Activated T-cell treated with anti-CD3 and anti-CD28 coated beads for 4 hours (primary cell): Measurements from ENCODE around the gene FOXN3.

ENCODE experiments used
- DNase-seq: peaks from one replicate; pipeline ENCODE4 v3.0.0-alpha.2; 2020

Gene FOXN3

DNA sequence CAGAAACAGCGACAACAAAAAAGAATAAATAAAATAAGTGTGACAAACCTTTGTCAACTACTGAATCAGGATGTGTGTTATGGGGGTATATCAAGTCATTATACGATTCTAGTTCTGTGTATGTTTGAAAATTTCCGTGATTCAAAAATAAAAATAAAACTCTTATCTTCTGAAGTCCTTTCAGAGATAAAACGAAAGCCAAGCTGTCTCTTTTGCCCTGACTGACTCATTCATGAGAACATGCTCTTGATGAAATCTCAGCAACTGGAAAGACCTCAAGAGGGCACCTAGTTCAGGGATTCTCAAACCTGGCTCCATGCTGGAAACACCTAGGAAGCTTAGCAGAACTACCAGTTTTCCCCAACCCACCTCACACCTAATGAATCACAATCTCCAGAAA lies 9.2 kb downstream of the FOXN3 start:
- no peak for DNase-seq

GRCh38 chr14:89406941-89407340 lies 10.1 kb downstream of the FOXN3 start:
- no peak for DNase-seq

DNA sequence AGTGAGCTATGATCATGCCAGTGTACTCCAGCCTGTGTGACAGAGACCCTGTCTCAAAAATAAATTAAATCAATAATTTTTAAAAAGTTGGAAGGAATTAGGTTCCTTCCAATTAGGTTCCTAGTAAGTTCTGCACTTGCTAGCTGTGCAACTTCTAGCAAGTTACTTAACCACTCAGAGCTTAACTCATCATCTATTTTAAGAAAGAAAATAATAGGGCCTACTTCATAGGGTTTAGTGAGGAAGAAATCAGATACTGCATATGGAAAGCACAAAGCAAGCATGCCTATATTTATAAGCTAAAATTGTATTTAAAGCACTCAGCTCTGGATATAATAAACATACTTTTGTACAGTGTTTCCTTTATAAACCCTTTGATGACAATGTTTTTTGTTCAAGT lies 10.7 kb downstream of the FOXN3 start:
- no peak for DNase-seq

DNA sequence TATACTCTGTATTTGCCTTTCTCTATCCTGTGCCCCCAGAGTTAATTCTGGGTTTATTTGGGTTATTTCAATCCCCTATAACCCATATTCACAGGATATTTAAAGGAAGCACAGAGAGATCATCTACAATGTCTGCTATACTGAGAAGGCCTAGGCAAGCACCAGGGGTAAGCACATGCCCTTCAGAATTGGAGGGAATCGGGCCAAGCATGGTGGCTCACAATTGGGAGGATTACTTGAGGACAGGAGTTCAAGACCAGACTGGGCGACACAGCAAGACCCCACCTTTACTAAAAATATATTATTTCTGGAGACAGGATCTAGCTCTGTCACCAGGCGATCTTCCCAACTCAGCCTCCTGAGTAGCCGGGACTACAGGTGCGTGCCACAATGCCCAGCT lies 11.3 kb downstream of the FOXN3 start:
- no peak for DNase-seq

DNA sequence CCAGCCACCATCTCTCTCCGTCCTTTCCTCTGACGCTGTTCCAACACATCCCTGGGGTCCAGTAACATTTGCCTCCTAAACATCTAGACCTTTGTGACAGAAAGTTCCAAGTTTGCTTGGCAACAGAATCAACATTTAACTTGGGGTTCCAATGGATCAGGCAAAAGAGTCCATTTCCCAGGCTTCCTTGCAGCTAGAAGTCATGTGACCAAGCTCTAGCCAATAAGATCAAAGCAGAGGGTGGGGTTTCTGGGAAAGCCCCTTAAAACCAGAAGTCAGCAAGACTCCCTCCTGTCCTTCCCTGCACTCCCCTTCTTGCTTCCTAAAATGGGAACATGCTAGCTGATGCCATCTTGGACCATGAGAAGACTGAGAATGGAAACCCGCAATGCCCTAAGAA lies 14.7 kb downstream of the FOXN3 start:
- DNase-seq = no peak

DNA sequence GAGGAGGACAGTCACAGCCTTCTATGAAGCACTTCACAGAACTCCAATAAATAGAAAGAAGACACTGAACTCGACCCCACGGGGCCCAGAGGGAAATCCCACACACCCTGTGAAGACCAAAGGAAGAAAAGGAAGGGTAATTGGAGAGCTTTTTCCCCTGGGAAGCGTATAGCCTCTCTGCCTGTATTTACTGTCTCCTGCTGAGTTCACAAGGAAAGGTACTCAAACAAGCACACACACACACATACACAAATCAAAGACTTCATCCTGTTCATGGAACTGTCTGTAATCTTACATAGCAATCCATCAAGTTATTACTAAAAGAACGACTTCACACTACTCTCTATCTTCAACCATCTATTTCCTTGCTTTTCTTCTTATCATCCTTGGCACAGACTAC lies 15.3 kb downstream of the FOXN3 start:
- DNase-seq = no peak

GRCh38 chr14:89401241-89401640 lies 15.8 kb downstream of the FOXN3 start:
- DNase-seq = no peak

DNA sequence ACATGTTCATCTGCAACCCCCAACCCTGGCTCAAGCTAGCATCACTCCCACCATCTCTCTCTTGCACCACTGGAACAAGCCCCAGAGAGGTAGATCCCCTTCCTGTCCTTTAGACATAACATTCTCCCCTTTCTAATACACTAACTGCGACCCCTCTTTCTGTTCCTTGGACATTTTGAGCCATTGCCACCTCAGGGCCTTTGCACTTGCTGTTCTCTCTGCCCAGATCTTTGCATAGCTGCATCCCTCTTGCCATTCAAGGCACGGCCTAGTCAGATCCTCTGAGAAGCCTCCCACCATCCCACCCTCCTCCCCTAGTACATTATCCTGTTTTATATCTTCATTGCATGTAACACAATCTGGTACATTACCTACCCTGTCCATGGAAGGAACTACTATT lies 16.5 kb downstream of the FOXN3 start:
- DNase-seq = no peak

DNA sequence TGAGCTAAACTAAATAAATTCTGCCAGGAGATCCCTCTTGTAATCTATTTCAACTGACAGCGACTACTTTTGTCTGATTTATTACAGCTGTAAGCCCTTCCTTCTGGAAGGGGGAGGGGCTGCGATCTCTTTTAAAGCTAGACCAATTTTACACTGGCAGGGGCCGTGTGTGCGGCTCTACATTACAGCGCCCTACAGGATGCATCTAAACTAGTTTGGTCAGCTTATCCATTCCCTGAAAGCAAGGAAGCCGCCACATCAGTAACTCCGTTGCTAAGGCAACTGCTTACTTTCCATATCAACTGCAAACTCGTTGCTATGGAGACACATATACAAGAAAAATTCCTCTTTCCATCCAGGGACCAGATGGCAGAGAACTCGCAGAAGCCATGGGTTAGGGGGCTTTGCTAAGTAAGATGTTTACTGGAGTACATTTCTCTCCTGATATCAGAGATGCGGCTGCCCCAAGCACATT lies 17.4 kb downstream of the FOXN3 start:
- no peak for DNase-seq

DNA sequence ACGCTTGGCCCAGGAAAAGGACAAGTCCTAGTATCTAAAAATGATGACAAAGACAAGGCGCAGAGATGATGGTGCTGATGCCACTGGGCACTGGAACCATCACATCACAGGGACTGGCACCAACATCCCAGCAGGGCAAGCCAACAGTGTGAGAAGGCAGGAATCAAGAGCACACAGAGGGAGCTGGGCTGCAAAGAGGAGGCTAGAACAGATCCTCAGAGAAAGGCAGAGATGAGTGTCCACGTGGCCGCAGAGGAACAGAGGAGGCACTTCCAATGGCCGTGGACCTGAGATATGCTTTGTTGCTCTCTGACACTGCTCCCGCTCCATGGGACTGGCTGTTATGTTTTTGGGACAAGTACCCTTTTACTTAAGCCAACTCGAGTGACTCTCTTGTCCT lies 17.9 kb downstream of the FOXN3 start:
- no peak for DNase-seq

DNA sequence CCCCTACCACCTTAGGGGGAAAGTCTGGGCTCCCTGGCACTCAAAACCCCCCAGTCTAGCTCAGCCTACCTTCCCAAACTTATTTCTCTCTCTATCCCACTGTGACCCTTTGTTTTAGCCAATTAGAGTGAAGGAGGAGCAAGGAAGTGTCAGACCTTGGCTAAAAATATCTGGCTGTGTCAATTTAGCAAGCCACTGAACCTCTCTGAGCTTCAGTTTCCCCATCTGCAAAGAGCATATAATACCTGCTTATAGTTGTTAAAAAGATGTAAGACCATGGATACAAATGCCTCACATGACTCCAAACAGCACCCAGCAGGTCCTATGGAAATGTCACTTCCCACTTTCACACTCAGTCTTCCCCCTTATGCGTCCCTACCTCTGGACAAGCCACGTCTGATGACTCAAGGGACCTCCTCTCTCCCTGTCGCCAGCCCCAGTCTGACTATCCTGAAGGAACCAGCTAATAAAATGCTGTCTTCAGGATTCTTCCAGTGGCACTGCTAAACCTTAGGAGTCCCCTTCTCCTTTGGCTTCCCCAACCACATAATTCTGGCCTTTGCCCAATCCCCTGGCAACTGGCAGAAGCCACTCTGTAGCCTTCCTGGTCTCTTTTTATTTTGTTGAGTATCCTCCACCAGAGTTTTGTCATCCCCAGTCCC lies 19.3 kb downstream of the FOXN3 start:
- DNase-seq = no peak

DNA sequence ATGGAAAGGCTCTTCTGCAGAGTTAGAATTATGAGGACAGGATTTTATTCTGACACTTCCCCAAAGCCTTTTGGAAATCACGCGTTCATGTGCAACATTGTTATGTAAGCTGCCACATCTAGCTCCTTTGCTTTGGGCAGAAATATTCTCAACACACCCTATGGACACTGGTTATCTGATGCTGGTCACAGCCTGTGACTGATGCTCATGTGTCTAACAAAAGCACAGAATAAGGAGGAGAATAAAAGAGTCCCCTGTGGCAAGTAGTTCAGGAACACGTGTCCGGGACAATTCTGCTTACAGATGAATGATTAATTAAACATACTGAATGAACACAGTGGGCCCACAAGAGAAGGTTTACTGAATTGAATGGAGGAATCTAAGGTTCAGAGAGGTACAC lies 22.1 kb downstream of the FOXN3 start:
- no peak for DNase-seq

- DNase-seq = no peak
Observed at GRCh38 chr14:89393222-89393745, 23.7 kb downstream of the FOXN3 start.

DNA sequence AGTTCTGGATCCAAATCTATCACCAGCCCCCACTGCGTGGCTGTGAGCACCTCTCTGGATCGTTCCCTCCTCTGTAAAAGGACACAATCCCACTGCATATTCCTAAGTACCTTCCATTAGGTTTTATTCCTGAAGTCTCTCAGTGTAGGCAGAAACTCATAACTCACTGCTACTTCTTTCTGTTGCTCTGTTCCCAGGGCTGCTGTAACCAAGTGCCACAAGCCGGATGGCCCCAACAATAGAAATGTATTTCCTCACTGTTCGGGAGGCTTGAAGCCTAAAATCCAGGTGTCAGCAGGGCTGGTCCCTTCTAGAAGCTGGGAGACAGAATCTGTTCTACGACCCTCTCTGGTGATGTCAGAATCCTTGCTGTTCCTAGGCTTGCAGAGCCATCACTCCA lies 24.9 kb downstream of the FOXN3 start:
- no peak for DNase-seq

DNA sequence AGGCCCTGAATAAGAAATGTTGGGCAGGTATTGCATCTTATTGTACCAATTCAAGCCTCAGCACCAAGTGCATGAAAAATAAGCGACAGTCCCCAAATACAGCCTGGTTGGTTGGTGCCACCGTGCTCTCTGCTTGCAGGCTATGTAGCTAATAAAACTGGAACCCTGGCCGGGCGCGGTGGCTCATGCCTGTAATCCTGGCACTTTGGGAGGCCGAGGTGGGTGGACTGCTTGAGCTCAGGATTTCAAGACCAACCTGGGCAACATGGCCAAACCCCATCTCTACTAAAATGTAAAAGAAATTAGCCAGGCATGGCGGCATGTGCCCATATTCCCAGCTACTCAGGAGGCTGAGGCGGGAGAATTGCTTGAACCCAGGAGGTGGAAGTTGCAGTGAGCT lies 25.5 kb downstream of the FOXN3 start:
- DNase-seq = no peak

GRCh38 chr14:89391123-89391522 lies 25.9 kb downstream of the FOXN3 start:
- no peak for DNase-seq

DNA sequence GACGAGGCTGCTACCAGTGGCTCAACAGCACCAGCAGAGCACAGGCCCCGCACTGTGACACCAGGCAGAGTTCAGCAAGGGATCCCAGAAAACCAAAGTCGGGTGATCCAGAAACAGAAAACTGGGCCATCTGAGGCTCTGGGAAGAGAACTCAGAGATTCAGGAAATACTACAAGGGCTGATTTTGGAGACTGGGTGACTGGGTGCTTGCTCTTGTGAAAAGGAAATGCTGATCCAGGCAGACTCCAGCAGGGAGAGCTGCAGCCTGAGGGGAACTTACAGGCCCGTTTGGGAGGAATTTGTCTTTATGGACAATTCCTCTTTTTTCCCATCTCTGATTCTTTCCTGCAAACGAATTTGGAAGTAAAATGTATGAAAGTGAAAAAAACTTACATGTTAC lies 28.2 kb downstream of the FOXN3 start:
- no peak for DNase-seq

DNA sequence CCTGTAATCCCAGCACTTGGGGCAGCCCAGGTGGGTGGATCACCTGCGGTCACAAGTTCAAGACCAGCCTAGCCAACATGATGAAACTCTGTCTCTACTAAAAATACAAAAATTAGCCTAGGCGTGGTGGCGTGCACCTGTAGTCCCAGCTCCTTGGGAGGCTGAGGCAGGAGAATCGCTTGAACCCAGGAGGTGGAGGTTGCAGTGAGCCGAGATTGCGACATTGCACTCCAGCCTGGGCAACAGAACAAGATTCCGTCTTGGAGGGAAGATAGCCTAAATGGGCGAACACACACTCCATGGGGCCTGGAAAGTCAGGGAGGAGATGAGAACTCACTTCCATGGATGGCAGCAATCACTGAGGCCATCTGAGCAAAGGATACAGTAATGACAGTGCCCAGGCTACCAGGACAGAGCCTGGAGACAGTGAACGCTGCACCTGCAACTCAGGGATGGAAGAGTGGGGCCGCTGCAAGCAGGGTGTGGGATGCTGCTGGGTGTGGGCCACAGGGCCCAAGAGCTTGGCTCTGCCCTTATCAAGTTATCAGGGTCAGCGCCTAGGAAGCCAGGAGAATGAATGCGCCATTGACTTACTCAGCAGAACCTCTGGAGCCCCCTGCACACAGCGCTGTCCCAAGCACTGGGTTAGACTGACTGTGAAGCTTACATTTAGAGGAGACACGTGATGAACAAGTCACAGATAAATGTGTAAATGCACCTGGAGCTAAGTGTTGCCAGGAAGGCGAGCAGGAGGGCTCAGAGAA lies 28.9 kb downstream of the FOXN3 start:
- no peak for DNase-seq

DNA sequence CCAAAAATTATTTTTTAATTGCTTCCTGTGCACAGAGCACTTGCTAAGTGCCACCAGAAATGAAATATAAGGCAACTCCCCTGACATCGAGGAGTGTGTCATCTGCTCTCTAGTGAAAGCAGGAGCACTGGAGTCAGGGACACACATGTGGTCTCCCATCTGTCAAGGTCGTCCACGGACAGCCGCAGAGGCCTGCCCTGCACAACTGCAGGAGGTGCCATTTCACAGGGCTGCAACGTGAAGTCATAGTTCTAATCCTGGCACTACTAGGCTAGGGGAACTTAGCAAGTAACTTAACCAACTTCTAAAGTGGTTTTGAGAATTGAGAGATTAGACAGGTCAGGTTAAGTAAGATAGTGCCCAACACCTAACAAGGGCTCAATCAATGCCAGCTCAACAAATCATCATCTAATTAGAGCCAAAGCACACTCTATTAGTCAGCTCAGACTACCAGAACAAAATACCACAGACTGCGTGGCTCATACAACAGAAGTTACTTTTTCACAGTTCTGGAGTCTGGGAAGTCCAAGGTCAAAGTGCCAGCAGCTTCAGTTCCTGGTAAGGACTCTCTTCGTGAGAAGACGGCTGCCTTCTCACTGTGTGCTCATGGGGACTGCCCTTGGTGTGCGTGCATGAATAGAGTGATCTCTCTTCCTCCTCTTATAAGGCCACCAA lies 30.7 kb downstream of the FOXN3 start:
- DNase-seq = no peak

- DNase-seq = no peak
Observed at GRCh38 chr14:89384636-89385035, 32.4 kb downstream of the FOXN3 start.

DNA sequence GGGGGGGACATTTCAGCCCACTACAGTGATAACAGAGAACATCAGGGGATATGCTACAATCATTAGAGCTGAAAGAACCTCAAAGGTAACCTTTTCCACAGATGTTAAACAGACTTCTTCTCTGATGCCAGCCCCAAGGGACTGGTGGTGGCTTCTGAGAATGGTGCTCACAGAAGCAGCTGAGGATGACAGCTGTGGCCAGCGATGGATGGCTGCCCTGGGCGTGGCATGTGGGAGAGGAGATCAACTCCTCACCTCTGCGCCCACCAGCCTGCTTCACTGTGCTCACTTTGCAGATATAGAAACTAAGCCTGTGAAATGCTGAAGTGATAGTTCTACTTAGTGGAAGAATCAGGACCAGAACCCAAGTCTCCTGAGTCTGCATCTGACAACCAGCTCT lies 33.0 kb downstream of the FOXN3 start:
- DNase-seq = no peak

DNA sequence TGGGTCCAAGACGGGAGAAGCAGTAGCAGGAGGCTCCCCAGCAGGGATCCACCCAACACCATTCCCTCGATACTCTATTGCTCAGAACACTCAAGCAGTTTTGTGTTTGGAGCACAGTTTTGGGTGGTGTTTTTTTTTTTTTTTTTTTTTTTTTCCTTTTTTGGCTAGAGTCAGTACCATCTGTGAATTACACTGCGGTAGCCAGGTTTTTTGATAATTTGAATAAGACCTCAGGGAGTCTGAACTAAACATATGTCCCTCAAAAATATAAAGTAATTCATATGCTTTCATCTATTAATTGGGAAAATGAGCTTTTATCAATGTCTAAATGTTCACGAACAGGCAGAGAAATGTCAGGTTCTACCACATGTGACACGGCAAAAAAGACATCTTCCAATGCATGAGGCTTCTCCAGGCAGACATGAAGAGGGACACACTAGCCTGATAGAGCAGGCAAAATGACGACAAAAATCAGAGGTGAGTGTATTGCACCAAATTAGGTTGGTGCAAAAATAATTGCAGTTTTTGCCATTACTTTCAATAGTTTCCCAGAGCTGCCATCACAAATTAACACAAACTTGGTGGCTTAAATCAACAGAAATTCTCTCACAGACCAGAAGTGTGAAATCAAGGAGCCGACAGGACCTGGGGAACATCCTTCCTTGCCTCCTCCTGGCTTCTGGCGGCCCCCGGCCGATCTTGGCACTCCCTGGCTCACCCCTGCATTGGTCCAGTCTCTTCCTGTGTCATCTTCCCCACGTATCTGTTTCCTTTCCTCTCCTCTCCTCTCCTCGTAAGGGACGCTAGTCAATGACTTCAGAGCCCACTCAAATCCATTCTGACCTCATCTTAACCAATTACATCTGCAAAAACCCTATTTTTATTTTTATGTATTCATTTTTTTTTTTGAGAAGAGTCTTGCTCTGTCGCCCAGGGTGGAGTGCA lies 33.9 kb downstream of the FOXN3 start:
- no peak for DNase-seq

- DNase-seq = no peak
Observed at GRCh38 chr14:89382487-89382886, 34.5 kb downstream of the FOXN3 start.
